A673 (cell line): ENCODE data around the gene ZNF358. TPM values are rescaled to one million over a fixed set of nuclear protein-coding genes. Genes with fewer than 3 reads are reported as not detected.

Experiments used
- BruUV-seq: library from RNA; stranded (reverse); fragments of 400-500 nt; replicated peaks from 2 replicates; lab custom pipeline; 2021; lab: Mats Ljungman, UMichigan
- CTCF ChIA-PET: fragments of 300-600 bp; sonication (Branson Sonifier 250); formaldehyde crosslinking; loops from one replicate; lab custom pipeline; 2022; ENCODE audit warnings: antibody characterized with exemption; lab: Charles Lee
- POLR2A ChIA-PET: fragments of 300-600 bp; sonication (Branson Sonifier 250); formaldehyde crosslinking; loops from one replicate; lab custom pipeline; 2022; ENCODE audit warnings: antibody characterized with exemption; ENCODE audit not compliant: low non-redundant PET; lab: Charles Lee
- DNase-seq: peaks from one replicate; pipeline ENCODE4 v3.0.0-alpha.2; 2015; ENCODE audit warnings: low spot score
- H3K27ac ChIP-seq: fragments of 200-600 bp; sonication (generic); 2 replicates; pipeline ENCODE4 v1.5.1; 2016; ENCODE audit warnings: mixed run types, low read depth, mild to moderate bottlenecking, mixed read lengths, antibody characterized with exemption, low read length; ENCODE audit not compliant: poor library complexity, severe bottlenecking
- H3K27me3 ChIP-seq: fragments of 200-600 bp; sonication (generic); replicated peaks from 2 replicates; pipeline ENCODE4 v1.6.1; 2017; ENCODE audit warnings: mixed run types, low read depth, mild to moderate bottlenecking, mixed read lengths, antibody characterized with exemption, low read length; ENCODE audit not compliant: insufficient read depth, poor library complexity
- H3K36me3 ChIP-seq: fragments of 200-600 bp; sonication (generic); 2 replicates; pipeline ENCODE4 v1.6.1; 2016; ENCODE audit warnings: mixed run types, mild to moderate bottlenecking, mixed read lengths, antibody characterized with exemption, low read length; ENCODE audit not compliant: insufficient read depth, poor library complexity, severe bottlenecking
- H3K4me1 ChIP-seq: fragments of 200-600 bp; sonication (generic); 2 replicates; pipeline ENCODE4 v1.6.1; 2017; ENCODE audit warnings: mixed run types, mild to moderate bottlenecking, mixed read lengths, antibody characterized with exemption, low read length; ENCODE audit not compliant: insufficient read depth, poor library complexity, severe bottlenecking
- H3K4me3 ChIP-seq: fragments of 200-600 bp; sonication (generic); 2 replicates; pipeline ENCODE4 v1.5.1; 2016; ENCODE audit warnings: low read depth, mixed run types, mild to moderate bottlenecking, mixed read lengths, low read length; ENCODE audit not compliant: poor library complexity, severe bottlenecking
- H3K9me3 ChIP-seq: fragments of 200-600 bp; sonication (generic); 2 replicates; pipeline ENCODE4 v1.6.1; 2016; ENCODE audit warnings: mixed run types, low read depth, mild to moderate bottlenecking, mixed read lengths, antibody characterized with exemption, low read length; ENCODE audit not compliant: poor library complexity, severe bottlenecking
- EZH2 ChIP-seq: fragments of 200-600 bp; sonication (generic); IDR thresholded peaks from 2 replicates; pipeline ENCODE4 v1.6.1; 2017; ENCODE audit warnings: borderline replicate concordance, low read depth, mild to moderate bottlenecking, mixed read lengths, antibody characterized with exemption, low read length; ENCODE audit not compliant: poor library complexity, severe bottlenecking
- intact Hi-C: fragments of 100-400 bp; cut with micrococcal nuclease; formaldehyde crosslinking; loops from one replicate; pipeline ENCODE4 v1.10.0; 2022; ENCODE audit not compliant: unreplicated experiment
- total RNA-seq: library from RNA; stranded (reverse); gene quantifications from 2 replicates; pipeline ENCODE4 v1.2.3, GENCODE V29; 2021
- TF ChIP-seq, protein P1 (sequence below): fragments of 300-800, 200-600 bp; sonication (generic); conservative IDR thresholded peaks from 2 replicates; pipeline ENCODE4 v1.5.1; 2017; ENCODE audit warnings: low read depth, mild to moderate bottlenecking, antibody characterized with exemption, low read length, moderate library complexity, mixed read lengths

ZNF358 gene
- total RNA-seq, 1 experiment from 2014 or later, result 44.1 TPM

GRCh38 chr19:7522072-7522922 lies 6.4 kb downstream of the ZNF358 start, which contains the start of gene MCOLN1:
TSS of gene MCOLN1 (plus strand) at chr19:7522624. CDS start at chr19:7522751, 127 bp downstream.
- POLR2A ChIA-PET, result no interaction called here
- Histone ChIP-seq H3K9me3 (no peaks in the 10 kb centered on the region), H3K4me1 (peaks cover 15% of the 10 kb centered on the region), H3K36me3 (no peaks in the 10 kb centered on the region), H3K27ac (peak within 1 kb of the TSS; percentile 61), H3K4me3 (peak within 1 kb of the TSS; percentile 66), H3K27me3 (no peaks in the 10 kb centered on the region)
- intact Hi-C loops, result no loop called here
- TF ChIP-seq, protein P1, sequence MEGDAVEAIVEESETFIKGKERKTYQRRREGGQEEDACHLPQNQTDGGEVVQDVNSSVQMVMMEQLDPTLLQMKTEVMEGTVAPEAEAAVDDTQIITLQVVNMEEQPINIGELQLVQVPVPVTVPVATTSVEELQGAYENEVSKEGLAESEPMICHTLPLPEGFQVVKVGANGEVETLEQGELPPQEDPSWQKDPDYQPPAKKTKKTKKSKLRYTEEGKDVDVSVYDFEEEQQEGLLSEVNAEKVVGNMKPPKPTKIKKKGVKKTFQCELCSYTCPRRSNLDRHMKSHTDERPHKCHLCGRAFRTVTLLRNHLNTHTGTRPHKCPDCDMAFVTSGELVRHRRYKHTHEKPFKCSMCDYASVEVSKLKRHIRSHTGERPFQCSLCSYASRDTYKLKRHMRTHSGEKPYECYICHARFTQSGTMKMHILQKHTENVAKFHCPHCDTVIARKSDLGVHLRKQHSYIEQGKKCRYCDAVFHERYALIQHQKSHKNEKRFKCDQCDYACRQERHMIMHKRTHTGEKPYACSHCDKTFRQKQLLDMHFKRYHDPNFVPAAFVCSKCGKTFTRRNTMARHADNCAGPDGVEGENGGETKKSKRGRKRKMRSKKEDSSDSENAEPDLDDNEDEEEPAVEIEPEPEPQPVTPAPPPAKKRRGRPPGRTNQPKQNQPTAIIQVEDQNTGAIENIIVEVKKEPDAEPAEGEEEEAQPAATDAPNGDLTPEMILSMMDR, result no peak
- no peak for TF ChIP-seq EZH2
- CTCF ChIA-PET, result no interaction called here
- BruUV-seq, result no TSS peak
- peak; percentile 98 for DNase-seq

- TF ChIP-seq, protein P1, result no peak
- no peak for TF ChIP-seq EZH2
- no TSS peak for BruUV-seq
- H3K4me3 ChIP-seq, result peak overlapping the region; percentile 66
- peaks cover 15% of the 10 kb centered on the region for H3K4me1 ChIP-seq
- ChIA-PET CTCF (interaction anchor here (0.6 kb wide), 1 partner anchor 25 kb away, joined by 4 read pairs; no protein-coding TSS in a partner anchor), POLR2A (interaction anchor here (0.6 kb wide), 1 partner anchor 9 kb away, joined by 12 read pairs; no protein-coding TSS in a partner anchor)
- DNase-seq, result no peak
- no peaks in the 10 kb centered on the region for H3K36me3 ChIP-seq
- intact Hi-C loops, result no loop called here
- no peaks in the 10 kb centered on the region for H3K27me3 ChIP-seq
- no peaks in the 10 kb centered on the region for H3K9me3 ChIP-seq
- H3K27ac ChIP-seq, result peak overlapping the region; percentile 24
Measured at GRCh38 chr19:7522923-7523667, 7.2 kb downstream of the ZNF358 start.

GRCh38 chr19:7524523-7524922 lies 8.6 kb downstream of the ZNF358 start:
- no peaks in the 10 kb centered on the region for H3K9me3 ChIP-seq
- H3K36me3 ChIP-seq, result no peaks in the 10 kb centered on the region
- TF ChIP-seq, protein P1, result no peak
- no TSS peak for BruUV-seq
- intact Hi-C loops, result no loop called here
- H3K4me3 ChIP-seq, result no peak overlapping the region
- H3K4me1 ChIP-seq, result peaks cover 15% of the 10 kb centered on the region
- H3K27me3 ChIP-seq, result no peaks in the 10 kb centered on the region
- ChIA-PET POLR2A (no interaction called here), CTCF (no interaction called here)
- no peak for DNase-seq
- H3K27ac ChIP-seq, result no peak overlapping the region
